Tibial nerve (tissue), 4 donors: ENCODE results near the gene PAPPA2. TPM values are rescaled to one million over a fixed set of nuclear protein-coding genes. Genes with fewer than 3 reads are reported as not detected.
A peak's percentile ranks its signal among the peaks of the same experiment; 100 is the strongest.

Source experiments
- DNase-seq, 2 donors: peaks; one replicate each; pipeline ENCODE4 v3.0.0-alpha.2; 2019; ENCODE audit warnings: low spot score in 2 of 2
- H3K27ac ChIP-seq, 4 donors: fragments of 200-600 bp; sonication (generic) in 3 of 4; one replicate each; pipeline ENCODE4 v1.5.1; 2017 to 2019; ENCODE audit warnings: mild to moderate bottlenecking in 1 of 4
- H3K27me3 ChIP-seq, 2 donors: fragments of 200-600 bp; sonication (generic) in 1 of 2; one replicate each; pipeline versions ENCODE4 v1.5.1 to v1.6.0; 2017 to 2019
- H3K36me3 ChIP-seq, 3 donors: fragments of 200-600 bp; sonication (generic); one replicate each; pipeline ENCODE4 v1.5.1; 2018 to 2019
- H3K4me1 ChIP-seq, 4 donors: fragments of 200-600 bp; sonication (generic) in 3 of 4; one replicate each; pipeline ENCODE4 v1.5.1; 2017 to 2019
- H3K4me3 ChIP-seq, 4 donors: fragments of 200-600 bp; sonication (generic) in 3 of 4; one replicate each; pipeline ENCODE4 v1.5.1; 2017 to 2019; ENCODE audit warnings: mild to moderate bottlenecking in 1 of 4, moderate library complexity in 1 of 4
- H3K9me3 ChIP-seq, 4 donors: fragments of 200-600 bp; sonication (generic) in 3 of 4; one replicate each; pipeline ENCODE4 v1.5.1; 2017 to 2019
- EP300 ChIP-seq, 2 donors: sonication (generic); formaldehyde crosslinking; IDR thresholded peaks; one replicate each; pipeline ENCODE4 v1.6.1; 2017; ENCODE audit warnings: antibody characterized with exemption in 2 of 2, mild to moderate bottlenecking in 1 of 2
- POLR2A ChIP-seq, 2 donors: fragments of 450-650 bp; IDR thresholded peaks; one replicate each; pipeline ENCODE4 v1.6.1; 2017; ENCODE audit warnings: antibody characterized with exemption in 2 of 2, mild to moderate bottlenecking in 2 of 2, moderate library complexity in 2 of 2
- WGBS, 2 donors: methylation state at CpG; one replicate each; pipeline ENCODE4 v1.1.5; 2018; 5-methylcytosine and 5-hydroxymethylcytosine counted together
- total RNA-seq, 4 donors: library from RNA; depleted of rRNA; stranded (reverse); fragments of >200 nt; gene quantifications; one replicate each; pipeline ENCODE4 v1.1.0, GENCODE V29; 2016
- TF ChIP-seq, protein P1 (sequence below), 5 experiments: fragments of 200-600 bp in 3 of 5; fragments of 450-650 bp in 2 of 5; sonication (generic) in 3 of 5; IDR thresholded peaks; one replicate each; pipeline ENCODE4 v1.5.1; 2016 to 2019; ENCODE audit warnings: antibody characterized with exemption in 5 of 5, mild to moderate bottlenecking in 3 of 5, moderate library complexity in 2 of 5

PAPPA2 gene
- total RNA-seq, 4 donors from 2014 or later = 0.20 to 0.90 (median 0.21) TPM

DNA sequence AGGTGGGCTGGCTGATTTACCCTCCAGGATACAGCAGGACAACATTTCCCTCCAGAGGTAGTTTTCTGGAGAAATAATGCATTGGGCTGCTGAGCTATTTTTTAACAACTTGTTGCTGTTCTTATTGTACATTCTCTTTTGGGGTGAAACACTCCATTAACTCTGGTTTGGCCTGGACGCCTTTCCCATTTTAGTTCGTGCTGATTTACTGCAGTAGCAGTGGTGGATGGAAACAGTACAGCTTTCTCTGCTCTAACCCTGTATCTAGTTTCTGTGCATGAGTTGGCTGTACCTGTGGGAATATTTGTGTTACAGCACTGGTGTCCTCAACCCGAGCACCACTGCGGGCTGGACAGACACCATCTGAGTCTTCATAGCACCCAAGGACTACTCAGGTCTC lies 376.2 kb downstream of the PAPPA2 start:
- Histone ChIP-seq H3K4me1 (peaks cover 0 to 12% (median 2%) of the 10 kb centered on the region in 4 donors), H3K27me3 (no peaks in the 10 kb centered on the region)
- 95 to 99% methylated on average over 4 of the region's 4 CpGs for WGBS, 2 donors

GRCh38 chr1:176841238-176841637 lies 378.3 kb downstream of the PAPPA2 start:
- DNase-seq = no peak
- Histone ChIP-seq H3K4me1 (peaks cover 0 to 12% (median 2%) of the 10 kb centered on the region in 4 donors), H3K4me3 (no peak overlapping the region), H3K27ac (no peak overlapping the region), H3K36me3 (no peaks in the 10 kb centered on the region), H3K9me3 (no peaks in the 10 kb centered on the region), H3K27me3 (no peaks in the 10 kb centered on the region)
- WGBS, 2 donors = 64 to 74% methylated on average over 2 of the region's 2 CpGs
- TF ChIP-seq EP300 (IDR thresholded peaks at IDR 0.05) (no peak), POLR2A (IDR thresholded peaks at IDR 0.05) (no peak)
- TF ChIP-seq, protein P1, sequence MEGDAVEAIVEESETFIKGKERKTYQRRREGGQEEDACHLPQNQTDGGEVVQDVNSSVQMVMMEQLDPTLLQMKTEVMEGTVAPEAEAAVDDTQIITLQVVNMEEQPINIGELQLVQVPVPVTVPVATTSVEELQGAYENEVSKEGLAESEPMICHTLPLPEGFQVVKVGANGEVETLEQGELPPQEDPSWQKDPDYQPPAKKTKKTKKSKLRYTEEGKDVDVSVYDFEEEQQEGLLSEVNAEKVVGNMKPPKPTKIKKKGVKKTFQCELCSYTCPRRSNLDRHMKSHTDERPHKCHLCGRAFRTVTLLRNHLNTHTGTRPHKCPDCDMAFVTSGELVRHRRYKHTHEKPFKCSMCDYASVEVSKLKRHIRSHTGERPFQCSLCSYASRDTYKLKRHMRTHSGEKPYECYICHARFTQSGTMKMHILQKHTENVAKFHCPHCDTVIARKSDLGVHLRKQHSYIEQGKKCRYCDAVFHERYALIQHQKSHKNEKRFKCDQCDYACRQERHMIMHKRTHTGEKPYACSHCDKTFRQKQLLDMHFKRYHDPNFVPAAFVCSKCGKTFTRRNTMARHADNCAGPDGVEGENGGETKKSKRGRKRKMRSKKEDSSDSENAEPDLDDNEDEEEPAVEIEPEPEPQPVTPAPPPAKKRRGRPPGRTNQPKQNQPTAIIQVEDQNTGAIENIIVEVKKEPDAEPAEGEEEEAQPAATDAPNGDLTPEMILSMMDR (IDR thresholded peaks at IDR 0.05) = no peak

More for the DNA sequence above, 376.2 kb downstream of the PAPPA2 start:
- TF ChIP-seq, protein P1 (IDR thresholded peaks at IDR 0.05) = no peak
- TF ChIP-seq POLR2A (IDR thresholded peaks at IDR 0.05) (no peak), EP300 (IDR thresholded peaks at IDR 0.05) (no peak)
- Histone ChIP-seq H3K9me3 (no peaks in the 10 kb centered on the region), H3K27ac (no peak overlapping the region), H3K4me3 (no peak overlapping the region), H3K36me3 (no peaks in the 10 kb centered on the region)
- DNase-seq = no peak

DNA sequence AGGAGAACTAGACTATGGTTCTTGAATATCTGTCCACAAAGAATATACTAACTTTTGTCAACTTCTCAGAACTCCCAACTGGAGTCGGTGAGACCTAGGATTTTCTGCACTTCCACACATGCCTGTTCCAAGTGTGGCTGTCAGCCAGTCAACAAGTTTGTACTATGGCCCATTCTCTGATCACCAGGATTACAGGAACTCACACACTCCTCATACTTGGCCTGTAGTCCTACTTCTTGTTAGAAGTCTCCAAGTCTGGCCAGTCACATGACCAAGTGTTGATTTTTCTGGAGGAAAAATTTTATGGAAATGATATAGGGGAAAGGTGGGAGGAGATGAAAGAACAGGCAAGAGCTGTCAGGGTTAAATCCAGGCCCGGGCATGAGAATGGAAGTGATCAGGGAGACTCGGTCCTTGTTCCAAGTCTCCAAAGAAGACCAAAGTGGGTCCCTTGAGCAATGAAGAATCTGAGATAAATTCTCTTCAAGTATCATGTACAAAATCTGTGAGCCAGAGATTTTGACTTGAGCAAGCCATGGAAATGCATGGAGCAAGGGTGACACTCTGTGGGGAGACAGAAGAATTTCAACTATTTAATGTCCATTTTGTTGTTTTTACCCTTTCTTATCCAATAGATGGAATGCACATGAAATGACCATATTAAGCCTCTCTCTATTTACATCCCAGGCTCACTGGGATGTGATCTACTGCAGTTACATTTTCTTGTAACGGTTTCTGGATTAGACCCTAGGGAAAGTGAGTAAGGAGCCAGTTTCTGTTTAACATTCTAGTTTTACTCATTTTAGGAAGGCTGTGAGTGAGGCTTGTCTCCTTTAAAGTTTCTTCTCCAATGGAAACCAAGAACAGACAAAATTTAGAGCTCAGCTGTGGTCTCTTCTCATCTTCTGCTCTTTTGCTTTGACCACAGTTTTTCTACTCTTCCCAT lies 380.6 kb downstream of the PAPPA2 start:
- no peaks in the 10 kb centered on the region for H3K27me3 ChIP-seq
- H3K4me3 ChIP-seq = no peak overlapping the region
- 18% methylated on average over 4 of the region's 4 CpGs for WGBS, 2 donors
- no peaks in the 10 kb centered on the region for H3K9me3 ChIP-seq
- H3K27ac ChIP-seq = no peak overlapping the region
- DNase-seq = peak in 1 of 2 donors; percentile 22
- TF ChIP-seq, protein P1 (IDR thresholded peaks at IDR 0.05) = peak; percentile 28 to 77 (median 47)
- TF ChIP-seq EP300 (IDR thresholded peaks at IDR 0.05) (peak in 1 of 2 donors; percentile 8), POLR2A (IDR thresholded peaks at IDR 0.05) (no peak)
- no peaks in the 10 kb centered on the region for H3K36me3 ChIP-seq
- H3K4me1 ChIP-seq = peaks cover 0 to 12% (median 2%) of the 10 kb centered on the region in 4 donors

- Histone ChIP-seq H3K4me3 (no peak overlapping the region), H3K9me3 (no peaks in the 10 kb centered on the region), H3K4me1 (peaks cover 0 to 11% (median 2%) of the 10 kb centered on the region in 4 donors), H3K36me3 (no peaks in the 10 kb centered on the region), H3K27me3 (no peaks in the 10 kb centered on the region), H3K27ac (no peak overlapping the region)
- TF ChIP-seq, protein P1 (IDR thresholded peaks at IDR 0.05) = no peak
- no peak for TF ChIP-seq EP300 (IDR thresholded peaks at IDR 0.05)
- TF ChIP-seq POLR2A (IDR thresholded peaks at IDR 0.05) = no peak
- DNase-seq = no peak
- 41 to 57% methylated on average over 1 of the region's 1 CpG for WGBS, 2 donors
These were observed 384.1 kb downstream of the PAPPA2 start for GRCh38 chr1:176847052-176847451.

GRCh38 chr1:176849281-176849680 lies 386.3 kb downstream of the PAPPA2 start:
- no peak for DNase-seq
- 62 to 98% methylated on average over 3 of the region's 3 CpGs for WGBS, 2 donors
- no peak overlapping the region for H3K27ac ChIP-seq
- no peaks in the 10 kb centered on the region for H3K4me1 ChIP-seq
- no peak overlapping the region for H3K4me3 ChIP-seq
- no peaks in the 10 kb centered on the region for H3K36me3 ChIP-seq
- H3K27me3 ChIP-seq = no peaks in the 10 kb centered on the region
- no peaks in the 10 kb centered on the region for H3K9me3 ChIP-seq
- TF ChIP-seq, protein P1 (IDR thresholded peaks at IDR 0.05) = no peak
- no peak for TF ChIP-seq EP300 (IDR thresholded peaks at IDR 0.05)
- no peak for TF ChIP-seq POLR2A (IDR thresholded peaks at IDR 0.05)
